Activated B cell treated with CpG ODN at 0.5 μM for 24 hours (primary cell): ENCODE results near the gene BAIAP3. TPM values are rescaled to one million over a fixed set of nuclear protein-coding genes. Genes with fewer than 3 reads are reported as not detected.
"Not testable (repeated sequence)": the region's sequence is repeated elsewhere in the genome, so short reads cannot be mapped to it uniquely, and the experiment has no call there.

Experiments
- ATAC-seq: fragments of 200-7000 bp; cut with Tn5 transposase; one replicate; pipeline ENCODE4 v1.10.0; 2021; ENCODE audit warnings: low read depth, mild to moderate bottlenecking, moderate library complexity
- CTCF ChIA-PET: fragments of 350-600 bp; sonication (Branson Sonifier 250); formaldehyde crosslinking; loops from one replicate; lab custom pipeline; 2021; ENCODE audit warnings: antibody characterized with exemption; lab: Charles Lee
- POLR2A ChIA-PET: fragments of 350-600 bp; sonication (Branson Sonifier 250); formaldehyde crosslinking; loops from one replicate; lab custom pipeline; 2021; ENCODE audit warnings: antibody characterized with exemption; lab: Charles Lee
- DNase-seq: peaks from one replicate; pipeline ENCODE4 v3.0.0; 2022
- H3K27ac Mint-ChIP-seq: one replicate; pipeline ENCODE4 v1.8.0; 2020; ENCODE audit warnings: mixed read lengths
- H3K27me3 Mint-ChIP-seq: one replicate; pipeline ENCODE4 v1.8.0; 2021; ENCODE audit warnings: mixed read lengths
- H3K36me3 Mint-ChIP-seq: one replicate; pipeline ENCODE4 v1.8.0; 2021; ENCODE audit warnings: low read depth, mixed read lengths
- H3K4me1 Mint-ChIP-seq: one replicate; pipeline ENCODE4 v1.8.0; 2021; ENCODE audit warnings: mixed read lengths
- H3K4me3 Mint-ChIP-seq: one replicate; pipeline ENCODE4 v1.8.0; 2020; ENCODE audit warnings: mild to moderate bottlenecking, mixed read lengths
- H3K9me3 Mint-ChIP-seq: one replicate; pipeline ENCODE4 v1.8.0; 2020; ENCODE audit warnings: mixed read lengths
- CTCF ChIP-seq: fragments of 200-600 bp; IDR thresholded peaks from one replicate; pipeline ENCODE4 v1.8.0; 2022; ENCODE audit warnings: antibody characterized with exemption, mild to moderate bottlenecking
- intact Hi-C: fragments of 100-400 bp; cut with micrococcal nuclease; formaldehyde crosslinking; loops from one replicate; pipeline ENCODE4 v1.15.1; 2024
- total RNA-seq: library from RNA; stranded (reverse); gene quantifications from 2 replicates; pipeline ENCODE4 v1.2.3, GENCODE V29; 2022

BAIAP3 gene
- total RNA-seq, 1 donor from 2014 or later: 8.5 TPM

GRCh38 chr16:1291576-1291974 is 41.9 kb upstream of the BAIAP3 start:
- peaks cover 38% of the 10 kb centered on the region for H3K27me3 Mint-ChIP-seq
- no peak overlapping the region for H3K27ac Mint-ChIP-seq
- peaks cover 23% of the 10 kb centered on the region for H3K4me1 Mint-ChIP-seq
- H3K9me3 Mint-ChIP-seq: no peaks in the 10 kb centered on the region
- intact Hi-C loops: no loop called here
- no peak for DNase-seq
- no peaks in the 10 kb centered on the region for H3K36me3 Mint-ChIP-seq
- POLR2A ChIA-PET: no interaction called here
- CTCF ChIA-PET: no interaction called here
- no peak for ATAC-seq
- TF ChIP-seq CTCF: no peak
- no peak overlapping the region for H3K4me3 Mint-ChIP-seq

DNA sequence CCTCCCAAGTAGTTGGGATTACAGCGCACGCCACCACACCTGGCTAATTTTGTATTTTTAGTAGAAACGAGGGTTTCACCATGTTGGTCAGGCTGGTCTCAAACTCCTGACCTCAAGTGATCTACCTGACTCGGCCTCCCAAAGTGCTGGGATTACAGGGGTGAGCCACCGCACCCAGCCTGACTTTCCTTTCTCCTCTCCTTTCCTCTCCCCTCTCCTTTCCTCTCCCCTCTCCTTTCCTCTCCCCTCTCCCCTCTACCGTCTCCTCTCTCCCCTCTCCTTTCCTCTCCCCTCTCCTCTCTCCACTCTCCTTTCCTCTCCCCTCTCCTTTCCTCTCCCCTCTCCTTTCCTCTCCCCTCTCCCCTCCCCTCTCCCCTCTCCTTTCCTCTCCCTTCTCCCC is 41.2 kb upstream of the BAIAP3 start:
- H3K9me3 Mint-ChIP-seq, H3K27ac Mint-ChIP-seq, ATAC-seq, DNase-seq, intact Hi-C loops, POLR2A ChIA-PET, CTCF ChIA-PET, H3K36me3 Mint-ChIP-seq, H3K4me3 Mint-ChIP-seq: not testable (repeated sequence)
- peaks cover 29% of the 10 kb centered on the region for H3K4me1 Mint-ChIP-seq
- H3K27me3 Mint-ChIP-seq: peaks cover 41% of the 10 kb centered on the region

DNA sequence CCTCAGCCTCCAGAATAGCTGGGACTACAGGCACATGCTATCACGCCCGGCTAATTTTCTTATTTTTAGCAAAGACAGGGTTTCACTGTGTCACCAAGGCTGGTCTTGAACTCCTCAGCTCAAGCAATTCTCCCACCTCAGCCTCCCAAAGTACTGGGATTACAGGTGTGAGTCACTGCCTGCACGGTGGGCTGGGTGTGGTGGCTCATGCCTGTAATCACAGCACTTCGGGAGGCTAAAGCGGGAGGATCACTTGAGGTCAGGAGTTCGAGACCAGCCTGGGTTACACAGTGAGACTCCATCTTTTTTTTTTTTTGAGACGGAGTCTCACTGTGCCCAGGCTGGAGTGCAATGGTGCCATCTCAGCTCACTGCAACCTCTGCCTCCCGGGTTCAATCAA is 40.6 kb upstream of the BAIAP3 start:
- ATAC-seq, CTCF ChIA-PET, H3K4me3 Mint-ChIP-seq, H3K27ac Mint-ChIP-seq, H3K36me3 Mint-ChIP-seq, DNase-seq, H3K9me3 Mint-ChIP-seq, POLR2A ChIA-PET, intact Hi-C loops: not testable (repeated sequence)
- Mint-ChIP-seq H3K27me3 (peaks cover 38% of the 10 kb centered on the region), H3K4me1 (peaks cover 31% of the 10 kb centered on the region)

- Mint-ChIP-seq H3K36me3 (no peaks in the 10 kb centered on the region), H3K27ac (peak overlapping the region; percentile 51), H3K4me1 (peaks cover 31% of the 10 kb centered on the region), H3K9me3 (no peaks in the 10 kb centered on the region), H3K4me3 (no peak overlapping the region), H3K27me3 (peaks cover 32% of the 10 kb centered on the region)
- no peak for TF ChIP-seq CTCF
- ChIA-PET POLR2A (no interaction called here), CTCF (no interaction called here)
- no peak for DNase-seq
- ATAC-seq: no peak
- intact Hi-C loops: no loop called here
Measured at GRCh38 chr16:1293921-1294656, 39.4 kb upstream of the BAIAP3 start.

DNA sequence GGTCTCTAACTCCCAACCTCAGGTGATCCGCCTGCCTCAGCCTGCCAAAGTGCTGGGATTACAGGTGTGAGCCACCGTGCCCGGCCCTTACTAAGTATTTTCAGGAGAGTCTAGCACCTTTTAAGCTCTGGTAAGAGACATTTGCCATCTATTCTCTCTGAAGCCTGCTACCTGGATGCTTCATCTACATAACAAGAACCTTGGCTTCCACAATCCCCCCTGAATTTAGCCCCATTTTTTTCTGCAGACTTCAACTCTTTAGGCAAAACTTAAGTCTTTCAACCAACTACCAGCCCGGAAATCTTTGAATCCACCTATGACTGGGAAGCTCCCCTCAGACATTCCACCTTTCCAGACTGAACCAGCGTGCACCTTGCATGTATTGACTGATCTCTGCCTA is 38.0 kb upstream of the BAIAP3 start:
- H3K4me3 Mint-ChIP-seq: no peak overlapping the region

DNA sequence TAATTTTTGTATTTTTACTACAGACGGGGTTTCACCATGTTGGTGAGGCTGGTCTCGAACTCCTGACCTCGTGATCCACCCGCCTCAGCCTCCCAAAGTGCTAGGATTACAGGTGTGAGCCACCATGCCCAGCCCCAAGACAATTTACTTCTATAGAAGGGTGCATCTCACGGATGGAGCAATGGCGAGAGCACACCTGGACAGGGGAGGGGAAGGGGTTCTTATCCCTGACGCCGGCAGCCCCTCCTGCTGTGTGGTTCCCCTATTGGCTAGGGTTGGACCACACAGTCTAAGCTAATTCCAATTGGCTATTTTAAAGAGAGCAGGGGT is 36.8 kb upstream of the BAIAP3 start:
- ATAC-seq, H3K9me3 Mint-ChIP-seq, DNase-seq, H3K36me3 Mint-ChIP-seq, intact Hi-C loops: not testable (repeated sequence)
- H3K27ac Mint-ChIP-seq: peak overlapping the region; percentile 59
- ChIA-PET POLR2A (interaction anchor here (0.7 to 1.2 kb wide), 2 partner anchors 13 to 124 kb away, joined by 3 to 6 read pairs; partner anchors contain the start of genes UBE2I and UQCC4), CTCF (interaction anchor here (1.1 kb wide), 1 partner anchor 35 kb away, joined by 4 read pairs; no protein-coding TSS in a partner anchor)
- peaks cover 20% of the 10 kb centered on the region for H3K27me3 Mint-ChIP-seq
- H3K4me3 Mint-ChIP-seq: peak overlapping the region; percentile 1
- H3K4me1 Mint-ChIP-seq: peaks cover 34% of the 10 kb centered on the region

More for the DNA sequence above, 38.0 kb upstream of the BAIAP3 start:
- peaks cover 25% of the 10 kb centered on the region for H3K27me3 Mint-ChIP-seq
- no peak for ATAC-seq
- no peaks in the 10 kb centered on the region for H3K36me3 Mint-ChIP-seq
- POLR2A ChIA-PET: no interaction called here
- H3K4me1 Mint-ChIP-seq: peaks cover 27% of the 10 kb centered on the region
- intact Hi-C loops: no loop called here
- H3K27ac Mint-ChIP-seq: peak overlapping the region; percentile 3
- H3K9me3 Mint-ChIP-seq: no peaks in the 10 kb centered on the region
- TF ChIP-seq CTCF: no peak
- DNase-seq: no peak
- CTCF ChIA-PET: no interaction called here
